GM12878 (cell line): ENCODE results near the gene C2orf68. TPM values are rescaled to one million over a fixed set of nuclear protein-coding genes. Genes with fewer than 3 reads are reported as not detected.

Source experiments
- ATAC-seq: fragments of 200-7000 bp; cut with Tn5 transposase; 3 replicates; pipeline ENCODE4 v1.9.1; 2020; ENCODE audit warnings: mild to moderate bottlenecking, moderate library complexity
- BruUV-seq: library from RNA; stranded (reverse); fragments of 400-500 nt; replicated peaks from 2 replicates; lab custom pipeline; 2021; lab: Mats Ljungman, UMichigan
- CTCF ChIA-PET: fragments of 300-600 bp; sonication (Branson Sonifier 250); formaldehyde crosslinking; extraction: SDS; loops from one replicate; lab custom pipeline; 2021; ENCODE audit warnings: inconsistent platforms; lab: Yijun Ruan, JAX
- POLR2A ChIA-PET: fragments of 350-600 bp; formaldehyde crosslinking; extraction: SDS; loops from one replicate; lab custom pipeline; 2021; ENCODE audit warnings: inconsistent platforms; lab: Charles Lee
- RAD21 ChIA-PET: fragments of 300-600 bp; sonication (Branson Sonifier 250); formaldehyde crosslinking; loops from one replicate; lab custom pipeline; 2023; ENCODE audit warnings: antibody characterized with exemption; ENCODE audit not compliant: unreplicated experiment; lab: Charles Lee
- SMC1A ChIA-PET: fragments of 300-600 bp; sonication (Branson Sonifier 250); formaldehyde crosslinking; loops from one replicate; lab custom pipeline; 2023; ENCODE audit not compliant: unreplicated experiment, uncharacterized antibody; lab: Charles Lee
- DNase-seq: peaks from one replicate; pipeline ENCODE4 v3.0.0-alpha.2; 2011; ENCODE audit warnings: low read depth, low spot score
- FAIRE-seq: peaks from 3 replicates; lab custom pipeline; 2011; peaks lifted over from hg19 to GRCh38; lab: Jason Lieb, UNC
- H2AFZ ChIP-seq: 2 replicates; pipeline ENCODE4 v1.6.0; 2011; ENCODE audit warnings: low read depth, low read length, control low read depth; ENCODE audit not compliant: control insufficient read depth
- H3K27ac ChIP-seq: 2 replicates; pipeline ENCODE4 v1.5.1; 2011; ENCODE audit warnings: control low read depth; ENCODE audit not compliant: control insufficient read depth, insufficient read depth
- H3K27me3 ChIP-seq, 2 experiments: replicated peaks in 1 of 2; 2 replicates each; pipeline versions ENCODE4 v1.6.0 to v1.6.1; 2011; ENCODE audit warnings: low read length in 1 of 2; ENCODE audit not compliant: control insufficient read depth in 2 of 2, insufficient read depth in 2 of 2
- H3K36me3 ChIP-seq, 2 experiments: 2 replicates each; pipeline ENCODE4 v1.5.1; 2011; ENCODE audit warnings: low read length in 1 of 2; ENCODE audit not compliant: control insufficient read depth in 2 of 2, insufficient read depth in 2 of 2
- H3K4me1 ChIP-seq: 2 replicates; pipeline ENCODE4 v1.6.1; 2011; ENCODE audit warnings: mild to moderate bottlenecking, low read length, moderate library complexity, mixed read lengths; ENCODE audit not compliant: control insufficient read depth, insufficient read depth
- H3K4me2 ChIP-seq: 2 replicates; pipeline ENCODE4 v1.6.0; 2011; ENCODE audit warnings: control low read depth; ENCODE audit not compliant: control insufficient read depth, insufficient read depth
- H3K4me3 ChIP-seq: fragments of 200-600 bp; sonication (generic); 2 replicates; pipeline ENCODE4 v1.5.1; 2016
- H3K79me2 ChIP-seq: 2 replicates; pipeline ENCODE4 v1.6.0; 2011; ENCODE audit warnings: low read length; ENCODE audit not compliant: control insufficient read depth, insufficient read depth
- H3K9ac ChIP-seq: 2 replicates; pipeline ENCODE4 v1.8.0; 2011; ENCODE audit warnings: low read length, control low read depth, mixed read lengths; ENCODE audit not compliant: control insufficient read depth, insufficient read depth
- H3K9me3 ChIP-seq: replicated peaks from 3 replicates; pipeline ENCODE4 v1.5.1; 2011; ENCODE audit warnings: mild to moderate bottlenecking, low read length; ENCODE audit not compliant: control insufficient read depth, insufficient read depth
- H4K20me1 ChIP-seq: 2 replicates; pipeline ENCODE4 v1.6.0; 2011; ENCODE audit not compliant: control insufficient read depth, insufficient read depth
- BACH1 ChIP-seq: fragments of 450-650 bp; IDR thresholded peaks from 2 replicates; pipeline ENCODE4 v1.6.1; 2017; ENCODE audit warnings: mild to moderate bottlenecking, borderline replicate concordance
- ZBTB33 ChIP-seq: fragments of 450-650 bp; IDR thresholded peaks from 2 replicates; pipeline ENCODE4 v1.6.1; 2017; ENCODE audit warnings: mild to moderate bottlenecking
- ZNF687 ChIP-seq: fragments of 450-650 bp; IDR thresholded peaks from 2 replicates; pipeline ENCODE4 v1.6.1; 2017; ENCODE audit warnings: mild to moderate bottlenecking, moderate library complexity
- WGBS: methylation state at CpG from one replicate; pipeline ENCODE4 v1.1.6; 2016; ENCODE audit warnings: low lambda C conversion rate; ENCODE audit not compliant: insufficient replicate concordance, insufficient coverage; ENCODE audit errors: missing lambda C conversion rate; 5-methylcytosine and 5-hydroxymethylcytosine counted together
- in situ Hi-C: fragments of 300-500 bp; cut with MboI; formaldehyde crosslinking; loops from 9 replicates; pipeline ENCODE4 v1.14.3; 2018; ENCODE audit warnings: mixed read lengths
- intact Hi-C: fragments of 100-400 bp; cut with micrococcal nuclease; formaldehyde crosslinking; loops from one replicate; pipeline ENCODE4 v1.14.2; 2022; ENCODE audit not compliant: unreplicated experiment
- polyA plus RNA-seq, 11 experiments: library from polyadenylated mRNA; depleted of rRNA in 4 of 11; unstranded in 6 of 11; stranded (reverse) in 5 of 11; fragments of >200 nt; fragmentation: Nextera tagmentation in 4 of 11; fragmentation: Illumina TruSeq in 1 of 11; extraction: Ambion mirVana in 4 of 11; extraction: Trizol in 1 of 11; gene quantifications; 1 replicate in 1 of 11; 2 replicates in 10 of 11; pipeline versions ENCODE4 v1.2.1 to v1.2.3, GENCODE V29; 2011 to 2016; ENCODE audit warnings: inconsistent platforms in 2 of 11, missing spikeins in 2 of 11, low read depth in 1 of 11
- total RNA-seq, 4 experiments: library from RNA; depleted of rRNA in 3 of 4; stranded (reverse); fragments of >200 nt in 3 of 4; fragmentation: Illumina TruSeq in 1 of 4; extraction: Trizol in 1 of 4; gene quantifications; 2 replicates each; pipeline versions ENCODE4 v1.2.1 to v1.2.3, GENCODE V29; 2013 to 2021

The C2orf68 gene
- total and polyA plus RNA-seq, 10 of the 15 experiments (the other 5 are each of a cell fraction or from before 2014, with no cell fraction given): 12.7 to 56.1 (median 28.4) TPM

GRCh38 chr2:85623991-85624390 lies 12.1 kb upstream of the C2orf68 start:
- FAIRE-seq: no peak
- Histone ChIP-seq H3K27ac (no peak overlapping the region), H3K4me2 (no peak overlapping the region), H4K20me1 (no peaks in the 10 kb centered on the region), H3K27me3 (no peaks in the 10 kb centered on the region), H3K4me3 (no peak overlapping the region), H2AFZ (no peak overlapping the region), H3K79me2 (peaks cover 6% of the 10 kb centered on the region), H3K36me3 (peaks cover 4 to 34% of the 10 kb centered on the region in 2 experiments), H3K9ac (no peak overlapping the region), H3K4me1 (no peaks in the 10 kb centered on the region), H3K9me3 (no peaks in the 10 kb centered on the region)
- TF ChIP-seq BACH1: no peak
- TF ChIP-seq ZBTB33: no peak
- TF ChIP-seq ZNF687: no peak
- ChIA-PET SMC1A (no interaction called here), POLR2A (no interaction called here), CTCF (no interaction called here), RAD21 (no interaction called here)
- no peak for DNase-seq
- no TSS peak for BruUV-seq
- 98% methylated on average over 5 of the region's 5 CpGs for WGBS
- in situ Hi-C loops: no loop called here
- intact Hi-C loops: no loop called here
- ATAC-seq: no peak
